Measurements from ENCODE around the gene MROH9.

DNA sequence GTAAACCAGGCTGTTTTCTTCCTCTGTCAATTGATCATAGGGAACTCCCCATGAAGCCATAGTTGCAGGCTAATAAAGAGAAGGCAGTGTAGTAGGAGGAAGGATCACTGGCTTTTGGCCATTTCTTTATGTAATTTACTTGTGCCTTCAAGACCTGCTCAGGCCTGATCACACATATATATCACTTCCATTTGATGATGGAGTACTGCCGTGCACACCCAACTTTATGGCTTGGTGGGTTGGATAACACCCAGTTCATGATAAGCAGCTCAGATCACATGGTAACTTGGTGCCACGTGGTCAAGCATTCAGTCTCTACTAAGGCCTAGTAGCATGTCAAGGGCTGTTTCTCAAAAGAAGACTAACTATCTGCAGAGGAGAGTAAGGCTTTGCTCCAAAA lies 4.1 kb downstream of the MROH9 start:
- TF ChIP-seq CTCF (IDR thresholded peaks at IDR 0.05; ENCODE audit: low read depth, low read length), result no peak
- no peak for TF ChIP-seq POLR2A (IDR thresholded peaks at IDR 0.05; ENCODE audit: extremely low read depth, insufficient read length)
- TF ChIP-seq MAX (IDR thresholded peaks at IDR 0.05; ENCODE audit: low read depth, low read length), result peak; percentile 18; the same call in 1 of the 2 replicates
